Measurements from ENCODE around the gene NMNAT1.
"Not testable (repeated sequence)": the region's sequence is repeated elsewhere in the genome, so short reads cannot be mapped to it uniquely, and the experiment has no call there.

The NMNAT1 gene

GRCh38 chr1:10020086-10020485 lies 76.8 kb downstream of the NMNAT1 start:
- DNase-seq (ENCODE audit: low read depth) = no peak

- DNase-seq (ENCODE audit: low read depth) = not testable (repeated sequence)
Measured at GRCh38 chr1:10020678-10021077, 77.4 kb downstream of the NMNAT1 start.

- not testable (repeated sequence) for DNase-seq (ENCODE audit: low read depth)
Measured at GRCh38 chr1:10021992-10022391, 78.7 kb downstream of the NMNAT1 start.

GRCh38 chr1:10022656-10023055 lies 79.4 kb downstream of the NMNAT1 start:
- DNase-seq (ENCODE audit: low read depth) = no peak

GRCh38 chr1:10025354-10025753 lies 82.1 kb downstream of the NMNAT1 start:
- DNase-seq (ENCODE audit: low read depth) = no peak

- DNase-seq (ENCODE audit: low read depth) = no peak
Measured at GRCh38 chr1:10027027-10027426, 83.8 kb downstream of the NMNAT1 start.

- DNase-seq (ENCODE audit: low read depth) = not testable (repeated sequence)
Measured at GRCh38 chr1:10028956-10029500, 85.8 kb downstream of the NMNAT1 start.

- DNase-seq (ENCODE audit: low read depth) = peak; percentile 90
Measured at GRCh38 chr1:10031461-10031860, 88.2 kb downstream of the NMNAT1 start.

- peak; percentile 96 for DNase-seq (ENCODE audit: low read depth)
Measured at GRCh38 chr1:10032590-10033358, 89.5 kb downstream of the NMNAT1 start, which contains the start of gene UBE4B. Gene UBE4B (plus strand): TSS chr1:10032958. CDS start chr1:10033671, 713 bp downstream.

- DNase-seq (ENCODE audit: low read depth) = peak; percentile 61
Measured at GRCh38 chr1:10033359-10033845, 90.1 kb downstream of the NMNAT1 start.
